Measurements from ENCODE around the gene ARFGAP3.

The ARFGAP3 gene

GRCh38 chr22:42791721-42792452 is 65.2 kb downstream of the ARFGAP3 start:
- no peaks in the 10 kb centered on the region for H3K79me2 ChIP-seq (ENCODE audit: insufficient read depth, low read length)
- TF ChIP-seq EZH2 (IDR thresholded peaks at IDR 0.05; ENCODE audit: borderline replicate concordance, low read depth, low read length, severe bottlenecking) (no peak), CTCF (IDR thresholded peaks at IDR 0.05; ENCODE audit: borderline replicate concordance, extremely low read depth, low read length, poor library complexity, severe bottlenecking) (no peak)
- H3K4me3 ChIP-seq (ENCODE audit: low read depth in 1 of 2, low read length in 2 of 2): no peak overlapping the region
- DNase-seq (no peak), ATAC-seq (ENCODE audit: insufficient read depth, low read depth) (no peak)
- H3K27me3 ChIP-seq (ENCODE audit: insufficient read depth, low read length, poor library complexity): no peaks in the 10 kb centered on the region
- no peak overlapping the region for H3K27ac ChIP-seq (ENCODE audit: low read length)
- no peak overlapping the region for H3K9ac ChIP-seq (ENCODE audit: low read depth, low read length)
- no peak overlapping the region for H3K4me2 ChIP-seq (ENCODE audit: insufficient read depth, low read length)
- peaks cover 5% of the 10 kb centered on the region; the same call in 1 of the 2 replicates for H4K20me1 ChIP-seq (ENCODE audit: insufficient read depth, low read length)
- H3K9me3 ChIP-seq (ENCODE audit: insufficient read depth, low read length, severe bottlenecking): no peaks in the 10 kb centered on the region
- H3K36me3 ChIP-seq (ENCODE audit: insufficient read depth, low read length): peaks cover 13% of the 10 kb centered on the region
- no peaks in the 10 kb centered on the region for H3K4me1 ChIP-seq (ENCODE audit: insufficient read depth, low read length)
- no peak overlapping the region for H2AFZ ChIP-seq (ENCODE audit: low read depth, low read length)

- H3K4me3 ChIP-seq (ENCODE audit: low read depth in 1 of 2, low read length in 2 of 2): no peak overlapping the region
- no peak overlapping the region for H3K4me2 ChIP-seq (ENCODE audit: insufficient read depth, low read length)
- no peaks in the 10 kb centered on the region for H3K36me3 ChIP-seq (ENCODE audit: insufficient read depth, low read length)
- ATAC-seq (ENCODE audit: insufficient read depth, low read depth) (no peak), DNase-seq (no peak)
- H2AFZ ChIP-seq (ENCODE audit: low read depth, low read length): no peak overlapping the region
- no peaks in the 10 kb centered on the region for H3K4me1 ChIP-seq (ENCODE audit: insufficient read depth, low read length)
- H3K79me2 ChIP-seq (ENCODE audit: insufficient read depth, low read length): no peaks in the 10 kb centered on the region
- no peak for TF ChIP-seq CTCF (IDR thresholded peaks at IDR 0.05; ENCODE audit: borderline replicate concordance, extremely low read depth, low read length, poor library complexity, severe bottlenecking)
- no peak for TF ChIP-seq EZH2 (IDR thresholded peaks at IDR 0.05; ENCODE audit: borderline replicate concordance, low read depth, low read length, severe bottlenecking)
- no peak overlapping the region for H3K27ac ChIP-seq (ENCODE audit: low read length)
- H3K9ac ChIP-seq (ENCODE audit: low read depth, low read length): no peak overlapping the region
- no peaks in the 10 kb centered on the region for H3K9me3 ChIP-seq (ENCODE audit: insufficient read depth, low read length, severe bottlenecking)
- H3K27me3 ChIP-seq (ENCODE audit: insufficient read depth, low read length, poor library complexity): no peaks in the 10 kb centered on the region
- peaks cover 4% of the 10 kb centered on the region; the same call in 1 of the 2 replicates for H4K20me1 ChIP-seq (ENCODE audit: insufficient read depth, low read length)
These were observed 68.6 kb downstream of the ARFGAP3 start for GRCh38 chr22:42788466-42788865.

DNA sequence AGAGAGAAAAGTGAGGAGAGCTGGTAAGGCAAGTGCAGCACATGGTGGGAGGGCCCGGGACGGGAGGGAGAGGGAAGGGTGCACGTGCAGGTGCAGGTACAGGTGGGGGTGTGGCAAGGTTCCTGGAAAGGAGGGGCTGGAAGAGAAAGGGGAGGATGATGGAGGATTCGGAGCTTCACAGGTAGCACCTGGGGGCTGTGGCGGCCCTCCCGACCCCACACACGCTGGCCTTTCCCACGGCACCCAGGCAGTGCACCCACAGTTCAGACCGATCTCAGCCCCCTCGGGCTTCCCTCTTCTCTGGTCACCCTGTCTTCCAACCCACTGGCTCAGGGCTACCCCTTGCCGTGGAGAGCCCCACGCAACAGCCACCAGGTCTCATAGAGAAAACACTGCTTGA is 69.1 kb downstream of the ARFGAP3 start:
- no peak overlapping the region for H3K27ac ChIP-seq (ENCODE audit: low read length)
- TF ChIP-seq CTCF (IDR thresholded peaks at IDR 0.05; ENCODE audit: borderline replicate concordance, extremely low read depth, low read length, poor library complexity, severe bottlenecking): no peak
- no peak for TF ChIP-seq EZH2 (IDR thresholded peaks at IDR 0.05; ENCODE audit: borderline replicate concordance, low read depth, low read length, severe bottlenecking)
- H3K9ac ChIP-seq (ENCODE audit: low read depth, low read length): no peak overlapping the region
- no peaks in the 10 kb centered on the region for H3K9me3 ChIP-seq (ENCODE audit: insufficient read depth, low read length, severe bottlenecking)
- H3K4me2 ChIP-seq (ENCODE audit: insufficient read depth, low read length): no peak overlapping the region
- no peaks in the 10 kb centered on the region for H3K4me1 ChIP-seq (ENCODE audit: insufficient read depth, low read length)
- H3K36me3 ChIP-seq (ENCODE audit: insufficient read depth, low read length): no peaks in the 10 kb centered on the region
- H3K79me2 ChIP-seq (ENCODE audit: insufficient read depth, low read length): no peaks in the 10 kb centered on the region
- H2AFZ ChIP-seq (ENCODE audit: low read depth, low read length): no peak overlapping the region
- H4K20me1 ChIP-seq (ENCODE audit: insufficient read depth, low read length): peaks cover 4% of the 10 kb centered on the region; the same call in 1 of the 2 replicates
- no peak overlapping the region for H3K4me3 ChIP-seq (ENCODE audit: low read depth in 1 of 2, low read length in 2 of 2)
- ATAC-seq (ENCODE audit: insufficient read depth, low read depth) (no peak), DNase-seq (no peak)
- H3K27me3 ChIP-seq (ENCODE audit: insufficient read depth, low read length, poor library complexity): no peaks in the 10 kb centered on the region
